Dendritic cell treated with granulocyte-macrophage colony-stimulating factor and Interleukin-4, amounts not matched to agents 40 ng/mL and 50 ng/mL, for 4 days (primary cell): ENCODE data around the gene ALKBH8.
"Not testable (repeated sequence)": the region's sequence is repeated elsewhere in the genome, so short reads cannot be mapped to it uniquely, and the experiment has no call there.

Source experiments
- H3K27ac Mint-ChIP-seq: one replicate; pipeline ENCODE4 v1.8.0; 2022; ENCODE audit warnings: mild to moderate bottlenecking, mixed read lengths
- H3K27me3 Mint-ChIP-seq: one replicate; pipeline ENCODE4 v1.8.0; 2022; ENCODE audit warnings: mild to moderate bottlenecking, mixed read lengths
- H3K36me3 Mint-ChIP-seq: one replicate; pipeline ENCODE4 v1.8.0; 2022; ENCODE audit warnings: low read depth, mixed read lengths
- H3K4me1 Mint-ChIP-seq: one replicate; pipeline ENCODE4 v1.8.0; 2022; ENCODE audit warnings: low read depth, mixed read lengths
- H3K4me3 Mint-ChIP-seq: one replicate; pipeline ENCODE4 v1.8.0; 2022; ENCODE audit warnings: mild to moderate bottlenecking, moderate library complexity, mixed read lengths
- H3K9me3 Mint-ChIP-seq: one replicate; pipeline ENCODE4 v1.8.0; 2022; ENCODE audit warnings: mixed read lengths
- intact Hi-C: fragments of 100-400 bp; cut with micrococcal nuclease; formaldehyde crosslinking; loops from one replicate; pipeline ENCODE4 v1.15.0; 2022

The ALKBH8 gene

DNA sequence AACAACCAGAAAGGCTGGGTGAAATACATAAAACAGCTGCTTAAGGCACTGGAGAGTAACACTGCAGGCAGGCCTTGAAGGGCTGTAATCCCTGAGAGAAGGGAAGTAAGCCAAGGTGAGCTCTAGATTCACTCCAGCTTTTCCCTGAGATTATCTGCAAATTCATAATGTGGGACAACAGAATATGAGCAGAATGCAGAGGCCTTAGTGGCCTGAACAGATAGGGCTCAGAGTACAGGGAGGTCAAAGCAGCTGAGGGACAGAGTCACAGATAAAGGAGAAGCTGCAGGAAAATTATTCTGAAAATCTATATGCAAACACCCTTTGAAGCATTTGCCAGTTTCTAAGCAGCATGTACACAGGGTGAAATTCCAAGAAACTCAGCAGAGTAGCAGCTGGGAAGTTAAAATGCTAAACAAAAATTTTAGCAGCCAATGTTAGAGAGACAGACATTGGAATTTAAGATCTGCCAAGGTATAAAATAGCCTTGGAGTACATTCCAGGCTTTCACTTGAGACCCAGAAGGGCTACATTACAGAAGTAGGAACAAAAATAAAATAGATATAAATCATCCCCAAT, 59.8 kb downstream of the ALKBH8 start:
- H3K36me3 Mint-ChIP-seq, result peaks cover 53% of the 10 kb centered on the region
- intact Hi-C loops, result no loop called here
- H3K9me3 Mint-ChIP-seq, result no peaks in the 10 kb centered on the region
- H3K27ac Mint-ChIP-seq, result no peak overlapping the region
- no peaks in the 10 kb centered on the region for H3K4me1 Mint-ChIP-seq
- H3K4me3 Mint-ChIP-seq, result no peak overlapping the region
- no peaks in the 10 kb centered on the region for H3K27me3 Mint-ChIP-seq

DNA sequence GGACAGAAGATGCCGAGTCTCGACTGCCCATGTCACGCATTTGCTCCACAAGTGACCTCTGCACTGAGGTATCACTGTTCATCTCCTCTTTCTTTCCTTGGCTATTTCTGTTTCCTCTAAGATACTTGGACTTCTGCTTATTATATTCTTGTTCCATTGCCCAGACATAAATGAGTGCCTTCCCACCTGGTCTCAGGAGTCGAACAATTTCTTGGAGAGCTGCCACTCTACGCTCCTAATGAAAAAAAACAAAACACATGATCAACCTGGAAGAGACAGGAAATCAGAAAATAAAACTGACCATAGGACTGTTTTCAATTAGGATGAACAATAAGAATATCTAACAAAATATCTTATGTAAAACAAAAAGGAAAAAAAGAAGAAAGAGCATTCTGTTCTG, 60.6 kb downstream of the ALKBH8 start:
- intact Hi-C loops, result no loop called here
- Mint-ChIP-seq H3K4me1 (no peaks in the 10 kb centered on the region), H3K27me3 (no peaks in the 10 kb centered on the region), H3K9me3 (no peaks in the 10 kb centered on the region), H3K4me3 (no peak overlapping the region), H3K36me3 (peaks cover 45% of the 10 kb centered on the region), H3K27ac (no peak overlapping the region)

DNA sequence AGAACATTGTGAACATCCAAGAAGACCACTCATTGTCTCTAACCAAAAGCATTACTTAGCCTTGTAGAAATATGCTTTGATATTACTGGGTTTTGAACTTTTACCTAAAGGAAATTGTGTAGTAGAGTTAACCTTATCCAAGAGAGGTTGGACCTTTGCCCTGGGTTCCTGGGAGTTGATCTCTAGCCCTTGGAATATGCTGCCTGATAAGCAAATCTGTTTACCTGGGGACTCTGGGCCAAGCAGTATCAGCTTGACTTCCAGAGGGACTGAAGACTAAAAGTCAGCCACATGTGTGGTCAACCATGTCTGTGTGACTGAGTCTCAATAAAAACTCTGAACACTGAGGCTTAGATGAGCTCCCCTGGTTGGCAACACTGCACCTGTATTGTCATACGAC, 63.8 kb downstream of the ALKBH8 start:
- Mint-ChIP-seq H3K9me3 (peaks cover 13% of the 10 kb centered on the region), H3K4me3 (no peak overlapping the region), H3K36me3 (peaks cover 45% of the 10 kb centered on the region), H3K27ac (no peak overlapping the region), H3K27me3 (no peaks in the 10 kb centered on the region), H3K4me1 (no peaks in the 10 kb centered on the region)
- intact Hi-C loops, result no loop called here

DNA sequence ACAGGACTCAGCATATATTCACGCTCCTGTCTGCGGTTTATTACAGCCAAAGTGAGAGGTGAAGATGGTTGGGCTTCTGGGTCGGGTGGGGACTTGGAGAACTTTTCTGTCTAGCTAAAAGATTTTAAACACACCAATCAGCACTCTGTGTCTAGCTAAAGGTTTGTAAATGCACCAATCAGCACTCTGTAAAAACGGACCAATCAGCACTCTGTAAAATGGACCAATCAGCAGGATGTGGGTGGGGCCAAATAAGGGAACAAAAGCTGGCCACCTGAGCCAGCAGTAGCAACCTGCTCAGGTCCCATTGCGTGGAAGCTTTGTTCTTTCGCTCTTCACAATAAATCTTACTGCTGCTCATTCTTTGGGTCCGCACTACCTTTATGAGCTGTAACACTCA, 68.2 kb downstream of the ALKBH8 start:
- H3K9me3 Mint-ChIP-seq, result peaks cover 13% of the 10 kb centered on the region
- H3K4me3 Mint-ChIP-seq, H3K4me1 Mint-ChIP-seq, H3K27me3 Mint-ChIP-seq, intact Hi-C loops, H3K27ac Mint-ChIP-seq, H3K36me3 Mint-ChIP-seq: not testable (repeated sequence)

DNA sequence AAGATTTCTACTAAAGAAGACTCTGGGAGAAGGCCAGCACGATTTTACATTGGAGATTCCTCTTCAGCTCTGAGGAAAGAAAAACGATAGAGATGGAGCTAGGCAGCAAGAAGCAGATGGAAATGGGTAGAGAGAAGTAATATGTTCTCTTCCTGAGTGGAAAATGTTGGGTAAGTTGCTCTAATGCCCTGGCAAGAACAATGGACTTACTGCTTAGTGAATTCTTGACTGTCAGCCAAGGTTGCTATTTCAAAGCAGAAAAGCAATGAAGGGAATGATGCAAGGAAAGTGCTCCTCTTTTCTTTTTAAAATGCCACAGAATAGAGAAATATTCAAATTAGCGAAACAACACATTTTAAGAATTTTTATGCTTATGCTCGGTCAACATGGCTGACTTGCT, 69.5 kb downstream of the ALKBH8 start:
- intact Hi-C loops, result no loop called here
- Mint-ChIP-seq H3K27me3 (no peaks in the 10 kb centered on the region), H3K4me3 (no peak overlapping the region), H3K27ac (no peak overlapping the region), H3K4me1 (no peaks in the 10 kb centered on the region), H3K36me3 (no peaks in the 10 kb centered on the region), H3K9me3 (peaks cover 13% of the 10 kb centered on the region)

DNA sequence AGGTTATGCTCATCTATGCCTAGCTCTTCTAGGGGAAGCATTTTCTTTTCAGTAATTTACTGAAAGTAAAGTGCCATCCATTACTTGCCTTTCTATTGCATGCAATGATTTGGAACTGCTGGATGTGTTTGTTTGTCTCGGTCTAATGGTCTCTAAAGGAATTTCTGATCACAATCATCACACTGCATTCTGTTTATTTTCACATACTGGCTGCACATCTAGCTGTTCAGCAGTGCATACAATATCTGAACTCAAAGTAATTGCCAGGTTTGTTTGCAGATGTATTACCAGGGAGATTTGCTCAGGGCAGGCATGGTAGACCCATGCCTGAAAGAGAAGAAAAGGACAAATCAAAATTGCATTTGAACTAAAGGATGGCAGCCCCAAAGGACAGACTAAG, 71.5 kb downstream of the ALKBH8 start:
- Mint-ChIP-seq H3K27me3 (no peaks in the 10 kb centered on the region), H3K27ac (no peak overlapping the region), H3K36me3 (no peaks in the 10 kb centered on the region), H3K9me3 (peaks cover 13% of the 10 kb centered on the region), H3K4me1 (no peaks in the 10 kb centered on the region), H3K4me3 (no peak overlapping the region)
- intact Hi-C loops, result no loop called here

DNA sequence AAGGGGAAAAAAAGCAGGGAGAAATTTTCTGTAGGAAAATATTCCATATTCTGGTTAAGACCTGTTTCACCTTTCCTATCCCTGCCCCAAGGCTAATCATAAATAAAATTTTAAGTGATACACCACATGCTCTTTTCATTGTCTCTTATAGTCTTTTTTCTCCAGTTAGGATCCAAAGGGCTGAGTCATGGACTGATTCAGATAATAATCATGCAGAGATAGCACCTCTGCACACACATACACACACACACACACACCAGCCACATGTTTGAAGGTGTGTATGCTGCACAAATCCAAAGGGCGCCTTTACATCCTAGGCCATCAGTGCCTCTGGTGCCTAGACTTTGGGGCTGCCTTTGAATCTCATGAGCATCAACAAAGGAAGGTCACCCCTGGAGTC, 72.4 kb downstream of the ALKBH8 start:
- no peak overlapping the region for H3K27ac Mint-ChIP-seq
- no peaks in the 10 kb centered on the region for H3K27me3 Mint-ChIP-seq
- peaks cover 11% of the 10 kb centered on the region for H3K9me3 Mint-ChIP-seq
- intact Hi-C loops, result no loop called here
- no peak overlapping the region for H3K4me3 Mint-ChIP-seq
- H3K36me3 Mint-ChIP-seq, result no peaks in the 10 kb centered on the region
- H3K4me1 Mint-ChIP-seq, result no peaks in the 10 kb centered on the region

DNA sequence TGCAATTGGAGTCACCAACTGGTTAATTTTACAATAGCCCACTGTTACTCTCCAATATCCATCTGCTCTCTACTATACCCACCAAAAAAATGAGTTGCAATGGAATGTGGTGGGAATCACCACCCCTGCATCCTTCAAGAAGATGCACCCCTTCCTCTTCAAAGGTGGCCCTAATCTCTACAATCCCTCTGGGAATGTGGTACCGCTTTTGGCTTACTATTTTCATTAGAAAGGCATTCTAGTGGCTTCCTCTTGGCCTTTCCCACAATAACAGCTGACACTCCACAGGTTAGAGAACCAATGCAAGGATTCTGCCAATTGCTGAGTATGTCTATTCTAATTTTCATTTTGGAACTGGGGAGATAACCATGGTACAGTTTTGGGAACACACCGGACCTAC, 74.7 kb downstream of the ALKBH8 start:
- H3K36me3 Mint-ChIP-seq, result no peaks in the 10 kb centered on the region

DNA sequence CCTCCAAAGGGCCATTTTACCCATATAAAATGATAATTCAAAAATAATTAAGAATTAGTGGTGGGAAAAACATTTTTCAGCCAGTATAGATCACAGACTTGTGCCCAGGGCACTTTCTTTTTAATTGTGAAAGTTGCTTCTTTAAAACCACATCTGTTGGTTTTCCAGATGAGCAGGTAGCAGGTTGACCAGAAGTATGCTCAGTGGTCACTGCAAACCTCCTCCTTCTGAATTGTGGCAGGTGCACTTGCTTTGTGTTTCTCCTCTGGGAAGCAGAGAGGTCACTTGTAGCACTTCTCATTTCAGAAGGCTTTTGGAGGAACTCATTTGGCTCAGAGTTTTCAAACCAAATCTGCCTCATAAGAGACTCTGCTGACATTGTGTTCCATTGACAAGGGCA, 83.3 kb downstream of the ALKBH8 start:
- intact Hi-C loops, result no loop called here
- H3K27me3 Mint-ChIP-seq, result no peaks in the 10 kb centered on the region
- H3K36me3 Mint-ChIP-seq, result no peaks in the 10 kb centered on the region
- H3K4me3 Mint-ChIP-seq, result no peak overlapping the region
- no peaks in the 10 kb centered on the region for H3K4me1 Mint-ChIP-seq
- H3K9me3 Mint-ChIP-seq, result no peaks in the 10 kb centered on the region
- no peak overlapping the region for H3K27ac Mint-ChIP-seq

More for the DNA sequence above, 74.7 kb downstream of the ALKBH8 start:
- H3K4me3 Mint-ChIP-seq, result no peak overlapping the region
- no peaks in the 10 kb centered on the region for H3K9me3 Mint-ChIP-seq
- no peaks in the 10 kb centered on the region for H3K4me1 Mint-ChIP-seq
- H3K27me3 Mint-ChIP-seq, result peaks cover 1% of the 10 kb centered on the region
- no peak overlapping the region for H3K27ac Mint-ChIP-seq
- intact Hi-C loops, result no loop called here

DNA sequence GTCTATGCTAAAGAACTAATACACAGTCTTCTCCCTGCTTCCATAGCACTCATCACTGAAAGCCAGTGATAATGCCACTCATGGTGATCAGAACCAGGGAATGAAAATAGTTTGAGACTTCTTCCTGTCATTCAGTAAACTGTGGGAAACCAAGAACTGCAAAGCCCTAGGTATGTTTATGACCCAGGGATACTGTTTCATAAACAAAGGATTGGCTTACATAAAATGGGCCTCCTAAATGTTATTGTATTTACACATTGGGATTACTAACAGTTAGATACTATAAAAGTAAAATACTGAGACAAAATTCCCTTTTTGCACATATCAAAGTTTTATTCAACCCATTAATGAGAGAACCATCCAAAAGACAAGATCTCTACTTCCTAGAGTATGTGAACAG, 86.6 kb downstream of the ALKBH8 start:
- intact Hi-C loops, result no loop called here
- H3K27ac Mint-ChIP-seq, result no peak overlapping the region
- H3K27me3 Mint-ChIP-seq, result peaks cover 3% of the 10 kb centered on the region
- H3K9me3 Mint-ChIP-seq, result no peaks in the 10 kb centered on the region
- no peaks in the 10 kb centered on the region for H3K4me1 Mint-ChIP-seq
- no peaks in the 10 kb centered on the region for H3K36me3 Mint-ChIP-seq
- no peak overlapping the region for H3K4me3 Mint-ChIP-seq

DNA sequence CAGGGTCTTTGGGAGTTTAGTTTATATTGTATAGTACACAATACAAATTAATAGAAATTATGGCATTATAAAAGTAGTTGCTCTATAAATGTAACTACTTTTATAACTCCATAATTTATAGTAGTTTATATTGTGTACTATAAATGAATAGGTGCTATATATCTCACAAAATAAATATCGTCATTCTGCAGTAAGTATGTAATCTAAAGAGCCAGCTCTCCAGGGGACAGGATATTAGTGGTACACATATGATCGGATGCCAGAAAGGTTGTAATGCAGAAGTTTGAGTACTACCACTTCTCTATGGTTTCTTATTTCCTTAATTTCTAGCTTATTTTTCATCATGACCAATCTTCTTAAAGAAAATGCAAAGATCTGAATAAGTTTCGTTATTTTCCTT, 87.7 kb downstream of the ALKBH8 start:
- Mint-ChIP-seq H3K36me3 (no peaks in the 10 kb centered on the region), H3K27me3 (peaks cover 3% of the 10 kb centered on the region), H3K4me1 (no peaks in the 10 kb centered on the region), H3K9me3 (no peaks in the 10 kb centered on the region), H3K27ac (no peak overlapping the region), H3K4me3 (no peak overlapping the region)
- intact Hi-C loops, result no loop called here

DNA sequence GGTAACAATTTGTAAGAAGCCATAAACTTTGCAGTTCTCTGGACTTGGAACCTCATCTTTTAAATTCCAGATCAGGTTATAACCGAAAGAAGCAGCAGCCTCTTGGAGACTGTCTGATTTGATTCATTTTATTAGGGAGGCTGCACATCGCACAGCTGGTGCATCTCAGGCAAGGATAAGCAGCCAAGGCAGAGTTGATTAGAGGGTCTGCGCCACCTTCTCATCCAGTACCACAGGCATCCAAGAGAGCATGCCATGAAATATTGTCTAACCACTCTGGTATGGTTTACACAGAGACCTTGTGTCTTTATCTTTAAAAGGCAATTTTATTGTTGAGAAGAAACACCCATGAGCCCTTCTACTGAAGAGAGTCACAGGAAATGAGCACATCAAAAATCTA, 91.7 kb downstream of the ALKBH8 start:
- Mint-ChIP-seq H3K4me3 (no peak overlapping the region), H3K9me3 (no peaks in the 10 kb centered on the region), H3K36me3 (no peaks in the 10 kb centered on the region), H3K27ac (no peak overlapping the region), H3K27me3 (peaks cover 5% of the 10 kb centered on the region), H3K4me1 (no peaks in the 10 kb centered on the region)
- intact Hi-C loops, result no loop called here

DNA sequence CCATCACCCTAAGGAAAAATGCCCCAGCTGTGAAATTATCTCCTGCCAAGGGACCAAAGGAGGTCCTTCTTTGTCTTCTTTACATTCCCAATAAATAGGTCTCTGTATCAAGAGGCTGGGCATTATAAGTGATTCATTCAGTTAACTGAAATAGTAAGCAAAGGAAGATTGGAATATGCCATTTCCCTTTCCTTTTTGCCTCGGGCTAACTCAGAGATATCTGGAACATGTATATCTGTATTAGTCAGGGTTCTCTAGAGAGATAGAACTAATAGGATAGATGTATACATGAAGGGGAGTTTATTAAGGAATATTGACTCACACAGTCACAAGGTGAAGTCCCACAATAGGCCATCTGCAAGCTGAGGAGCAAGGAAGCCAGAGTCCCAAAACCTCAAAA, 92.6 kb downstream of the ALKBH8 start:
- Mint-ChIP-seq H3K27me3 (peaks cover 7% of the 10 kb centered on the region), H3K9me3 (no peaks in the 10 kb centered on the region), H3K4me1 (no peaks in the 10 kb centered on the region), H3K36me3 (no peaks in the 10 kb centered on the region), H3K4me3 (no peak overlapping the region), H3K27ac (no peak overlapping the region)
- intact Hi-C loops, result no loop called here

DNA sequence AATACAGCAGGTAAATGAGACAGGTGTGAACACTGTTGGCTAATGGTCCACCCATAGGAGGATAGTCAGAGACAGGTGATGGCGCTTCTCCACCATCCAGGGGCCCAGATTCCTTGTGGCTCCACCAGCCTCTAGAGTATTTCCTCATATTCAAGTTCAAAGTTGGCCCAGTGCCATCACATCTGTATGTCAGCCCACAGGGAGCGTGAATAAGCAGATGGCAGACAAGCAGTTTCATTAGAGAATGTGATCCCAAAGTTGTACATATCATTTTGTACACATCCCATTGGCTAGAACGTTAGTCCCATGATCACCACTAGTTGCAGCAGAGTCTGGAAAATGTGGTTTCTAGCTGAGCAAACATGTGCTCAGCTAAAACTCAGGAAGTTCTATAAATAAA, 96.9 kb downstream of the ALKBH8 start:
- no peaks in the 10 kb centered on the region for H3K4me1 Mint-ChIP-seq
- H3K27ac Mint-ChIP-seq, result no peak overlapping the region
- H3K27me3 Mint-ChIP-seq, result peaks cover 15% of the 10 kb centered on the region
- H3K9me3 Mint-ChIP-seq, result peaks cover 5% of the 10 kb centered on the region
- H3K36me3 Mint-ChIP-seq, result no peaks in the 10 kb centered on the region
- no peak overlapping the region for H3K4me3 Mint-ChIP-seq
- intact Hi-C loops, result no loop called here

DNA sequence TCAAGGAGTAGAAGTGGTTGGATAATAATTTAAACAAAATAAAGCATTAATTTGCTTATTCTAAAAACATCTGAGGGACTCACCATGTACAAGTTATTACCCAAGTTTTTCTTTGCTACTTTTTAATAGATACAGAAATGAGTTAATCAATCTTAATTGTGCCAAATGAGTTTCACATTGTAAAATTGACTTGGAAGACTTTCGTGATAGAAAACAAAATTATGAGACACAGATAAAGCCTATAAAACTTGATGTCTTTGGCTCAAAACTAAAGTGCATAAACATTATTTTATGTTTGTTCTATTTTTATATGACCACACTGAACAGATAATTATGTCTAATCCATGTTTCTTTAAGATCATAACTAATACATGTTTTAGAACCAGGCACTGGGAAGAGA, 97.8 kb downstream of the ALKBH8 start:
- peaks cover 23% of the 10 kb centered on the region for H3K27me3 Mint-ChIP-seq
- H3K4me3 Mint-ChIP-seq, result no peak overlapping the region
- no peak overlapping the region for H3K27ac Mint-ChIP-seq
- H3K9me3 Mint-ChIP-seq, result peaks cover 10% of the 10 kb centered on the region
- intact Hi-C loops, result no loop called here
- H3K36me3 Mint-ChIP-seq, result no peaks in the 10 kb centered on the region
- no peaks in the 10 kb centered on the region for H3K4me1 Mint-ChIP-seq
